Measurements from ENCODE around the gene TP53I13.

Gene TP53I13

DNA sequence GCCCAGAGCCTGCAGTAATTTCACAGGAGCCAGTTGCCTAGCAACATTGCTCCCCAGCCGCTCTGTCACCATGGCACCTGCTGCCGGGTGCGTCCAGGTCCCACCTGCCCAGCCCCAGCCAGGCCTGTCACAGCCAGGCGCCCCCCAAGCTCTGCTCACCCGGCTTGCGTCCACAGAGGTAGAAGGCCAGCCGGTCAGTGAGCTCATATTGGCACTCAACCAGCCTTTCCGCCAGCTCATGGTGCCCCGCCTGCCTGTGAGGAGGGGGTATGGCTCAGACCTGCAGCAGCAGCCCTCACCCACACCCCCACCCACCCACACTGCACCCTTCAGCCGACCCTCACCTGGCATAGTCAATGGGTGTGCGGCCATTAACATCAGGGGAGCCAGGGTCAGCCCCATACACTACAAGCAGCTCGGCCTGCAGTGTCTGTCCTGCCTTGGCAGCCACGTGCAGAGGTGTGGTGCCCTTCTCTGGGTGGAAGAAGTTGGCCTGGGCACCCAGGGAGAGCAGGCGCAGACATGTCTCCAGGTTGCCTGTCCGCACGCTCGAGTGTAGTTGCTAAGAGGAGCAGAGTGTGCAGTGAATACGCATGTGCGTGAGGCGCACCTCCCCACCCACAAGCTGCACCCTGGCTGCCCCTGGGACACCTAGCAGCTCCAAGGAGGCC lies 13.2 kb downstream of the TP53I13 start:
- Histone ChIP-seq H3K36me3 (ENCODE audit: control insufficient read depth, insufficient read depth, low read length) (peaks cover 12% of the 10 kb centered on the region; the same call in 1 of the 2 replicates), H3K27ac (ENCODE audit: low read length) (no peak overlapping the region), H3K4me1 (ENCODE audit: control insufficient read depth, insufficient read depth, low read length) (peaks cover 8% of the 10 kb centered on the region), H3K9me3 (ENCODE audit: control insufficient read depth, insufficient read depth, low read length) (no peaks in the 10 kb centered on the region), H3K27me3 (ENCODE audit: control insufficient read depth, insufficient read depth, low read length) (no peaks in the 10 kb centered on the region), H3K4me3 (ENCODE audit: low read length) (no peak overlapping the region)
- no peak for DNase-seq (ENCODE audit: low read depth, low spot score)
- no CpG with 5 or more reads among the region's 20 CpGs for WGBS (ENCODE audit: insufficient coverage, insufficient read length)

DNA sequence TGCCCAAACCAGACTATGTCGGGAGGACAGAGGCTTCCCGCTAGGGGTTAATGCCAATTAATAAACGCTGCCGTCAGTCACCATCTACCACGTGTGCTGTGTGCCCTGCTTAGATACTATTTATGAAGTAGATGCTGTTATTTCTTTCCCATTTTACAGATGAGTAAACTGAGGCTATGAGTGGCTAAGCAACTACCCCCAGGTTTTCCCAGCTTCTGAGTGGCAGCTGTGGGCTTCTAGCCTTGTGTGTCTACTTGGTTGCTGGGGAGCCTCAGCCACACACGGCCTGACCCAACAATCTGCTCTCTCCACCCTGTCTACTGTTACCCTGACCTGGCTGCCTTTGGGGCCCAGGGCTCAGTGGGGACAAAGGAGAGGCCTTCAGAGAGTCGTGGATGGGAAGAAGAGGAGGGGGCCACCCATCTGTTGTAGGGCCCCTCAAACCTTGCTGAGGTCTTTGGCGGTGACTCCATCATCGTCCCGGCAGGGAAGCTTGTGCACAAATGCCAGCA lies 13.8 kb downstream of the TP53I13 start:
- no peaks in the 10 kb centered on the region for H3K9me3 ChIP-seq (ENCODE audit: control insufficient read depth, insufficient read depth, low read length)
- WGBS (ENCODE audit: insufficient coverage, insufficient read length) = no CpG with 5 or more reads among the region's 10 CpGs
- H3K27me3 ChIP-seq (ENCODE audit: control insufficient read depth, insufficient read depth, low read length) = no peaks in the 10 kb centered on the region
- peaks cover 10% of the 10 kb centered on the region for H3K4me1 ChIP-seq (ENCODE audit: control insufficient read depth, insufficient read depth, low read length)
- no peak overlapping the region for H3K27ac ChIP-seq (ENCODE audit: low read length)
- DNase-seq (ENCODE audit: low read depth, low spot score) = no peak
- H3K4me3 ChIP-seq (ENCODE audit: low read length) = no peak overlapping the region
- H3K36me3 ChIP-seq (ENCODE audit: control insufficient read depth, insufficient read depth, low read length) = peaks cover 12% of the 10 kb centered on the region; the same call in 1 of the 2 replicates

- Histone ChIP-seq H3K36me3 (ENCODE audit: control insufficient read depth, insufficient read depth, low read length) (peaks cover 11% of the 10 kb centered on the region; the same call in 1 of the 2 replicates), H3K9me3 (ENCODE audit: control insufficient read depth, insufficient read depth, low read length) (no peaks in the 10 kb centered on the region), H3K4me3 (ENCODE audit: low read length) (no peak overlapping the region), H3K4me1 (ENCODE audit: control insufficient read depth, insufficient read depth, low read length) (peaks cover 10% of the 10 kb centered on the region), H3K27ac (ENCODE audit: low read length) (no peak overlapping the region), H3K27me3 (ENCODE audit: control insufficient read depth, insufficient read depth, low read length) (no peaks in the 10 kb centered on the region)
- DNase-seq (ENCODE audit: low read depth, low spot score) = no peak
- no CpG with 5 or more reads among the region's 13 CpGs for WGBS (ENCODE audit: insufficient coverage, insufficient read length)
These were observed 14.3 kb downstream of the TP53I13 start for GRCh38 chr17:29582772-29583171.

GRCh38 chr17:29583324-29584248 lies 15.1 kb downstream of the TP53I13 start:
- peaks cover 9% of the 10 kb centered on the region; the same call in 1 of the 2 replicates for H3K36me3 ChIP-seq (ENCODE audit: control insufficient read depth, insufficient read depth, low read length)
- no peaks in the 10 kb centered on the region for H3K9me3 ChIP-seq (ENCODE audit: control insufficient read depth, insufficient read depth, low read length)
- WGBS (ENCODE audit: insufficient coverage, insufficient read length) = no CpG with 5 or more reads among the region's 16 CpGs
- H3K4me3 ChIP-seq (ENCODE audit: low read length) = no peak overlapping the region; the same call in 1 of the 2 replicates
- DNase-seq (ENCODE audit: low read depth, low spot score) = no peak
- H3K27me3 ChIP-seq (ENCODE audit: control insufficient read depth, insufficient read depth, low read length) = no peaks in the 10 kb centered on the region
- H3K4me1 ChIP-seq (ENCODE audit: control insufficient read depth, insufficient read depth, low read length) = peaks cover 13% of the 10 kb centered on the region
- no peak overlapping the region for H3K27ac ChIP-seq (ENCODE audit: low read length)

- H3K27me3 ChIP-seq (ENCODE audit: control insufficient read depth, insufficient read depth, low read length) = no peaks in the 10 kb centered on the region
- no peaks in the 10 kb centered on the region for H3K9me3 ChIP-seq (ENCODE audit: control insufficient read depth, insufficient read depth, low read length)
- H3K27ac ChIP-seq (ENCODE audit: low read length) = no peak overlapping the region
- peaks cover 13% of the 10 kb centered on the region for H3K4me1 ChIP-seq (ENCODE audit: control insufficient read depth, insufficient read depth, low read length)
- no CpG with 5 or more reads among the region's 12 CpGs for WGBS (ENCODE audit: insufficient coverage, insufficient read length)
- H3K36me3 ChIP-seq (ENCODE audit: control insufficient read depth, insufficient read depth, low read length) = peaks cover 9% of the 10 kb centered on the region; the same call in 1 of the 2 replicates
- DNase-seq (ENCODE audit: low read depth, low spot score) = no peak
- no peak overlapping the region for H3K4me3 ChIP-seq (ENCODE audit: low read length)
These were observed 16.1 kb downstream of the TP53I13 start for GRCh38 chr17:29584452-29585079.

- no peak overlapping the region for H3K27ac ChIP-seq (ENCODE audit: low read length)
- no CpG with 5 or more reads among the region's 8 CpGs for WGBS (ENCODE audit: insufficient coverage, insufficient read length)
These were observed 16.7 kb downstream of the TP53I13 start for GRCh38 chr17:29585080-29585751.

DNA sequence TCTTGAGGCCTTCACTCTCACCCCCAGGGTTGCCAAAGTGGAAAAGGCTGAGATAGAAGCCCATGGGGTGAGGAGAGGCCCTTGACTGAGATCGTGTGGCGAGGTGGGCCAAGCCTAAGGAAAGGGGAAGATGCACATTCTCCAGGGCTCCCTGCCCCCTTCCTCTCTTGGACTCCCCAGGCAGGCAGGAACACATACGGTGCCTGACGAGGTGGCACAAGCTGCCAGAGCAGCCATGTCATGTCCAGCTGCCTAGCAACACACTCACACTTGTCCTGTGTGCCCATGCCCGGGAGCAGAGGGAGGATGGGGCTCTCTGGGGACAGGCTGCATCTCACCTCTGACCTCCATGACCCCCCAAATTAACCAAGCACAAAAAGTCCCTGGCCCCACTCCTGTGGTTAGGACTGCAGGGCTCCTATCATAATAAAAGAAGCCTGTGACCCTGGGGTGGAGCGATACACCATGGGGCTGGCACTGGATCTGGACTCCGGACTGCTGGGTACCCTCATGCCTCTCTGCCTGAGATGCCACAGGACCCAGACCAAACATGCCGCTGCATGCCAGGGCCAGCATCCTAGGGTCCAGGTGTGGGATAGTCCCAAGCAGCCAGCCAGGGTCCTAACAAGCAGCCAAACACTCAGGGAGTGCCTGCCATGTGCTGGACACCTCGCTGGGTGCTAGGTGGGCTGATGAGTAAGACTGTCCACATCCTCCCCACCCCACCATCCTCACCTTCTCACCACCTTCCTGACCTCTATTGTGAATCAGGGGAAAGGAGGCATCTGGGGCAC lies 18.4 kb downstream of the TP53I13 start:
- WGBS (ENCODE audit: insufficient coverage, insufficient read length) = no CpG with 5 or more reads among the region's 9 CpGs
- no peaks in the 10 kb centered on the region for H3K9me3 ChIP-seq (ENCODE audit: control insufficient read depth, insufficient read depth, low read length)
- H3K27me3 ChIP-seq (ENCODE audit: control insufficient read depth, insufficient read depth, low read length) = no peaks in the 10 kb centered on the region
- no peak overlapping the region for H3K27ac ChIP-seq (ENCODE audit: low read length)
- no peak overlapping the region for H3K4me3 ChIP-seq (ENCODE audit: low read length)
- H3K36me3 ChIP-seq (ENCODE audit: control insufficient read depth, insufficient read depth, low read length) = peaks cover 9% of the 10 kb centered on the region; the same call in 1 of the 2 replicates
- no peak for DNase-seq (ENCODE audit: low read depth, low spot score)
- peaks cover 19% of the 10 kb centered on the region for H3K4me1 ChIP-seq (ENCODE audit: control insufficient read depth, insufficient read depth, low read length)

More at GRCh38 chr17:29585080-29585751, 16.7 kb downstream of the TP53I13 start:
- DNase-seq (ENCODE audit: low read depth, low spot score) = no peak
- H3K4me3 ChIP-seq (ENCODE audit: low read length) = no peak overlapping the region
- no peaks in the 10 kb centered on the region for H3K9me3 ChIP-seq (ENCODE audit: control insufficient read depth, insufficient read depth, low read length)
- no peaks in the 10 kb centered on the region for H3K27me3 ChIP-seq (ENCODE audit: control insufficient read depth, insufficient read depth, low read length)
- peaks cover 9% of the 10 kb centered on the region; the same call in 1 of the 2 replicates for H3K36me3 ChIP-seq (ENCODE audit: control insufficient read depth, insufficient read depth, low read length)
- peaks cover 17% of the 10 kb centered on the region for H3K4me1 ChIP-seq (ENCODE audit: control insufficient read depth, insufficient read depth, low read length)

GRCh38 chr17:29587591-29587990 lies 19.1 kb downstream of the TP53I13 start:
- Histone ChIP-seq H3K36me3 (ENCODE audit: control insufficient read depth, insufficient read depth, low read length) (peaks cover 9% of the 10 kb centered on the region; the same call in 1 of the 2 replicates), H3K27me3 (ENCODE audit: control insufficient read depth, insufficient read depth, low read length) (no peaks in the 10 kb centered on the region), H3K4me3 (ENCODE audit: low read length) (no peak overlapping the region), H3K27ac (ENCODE audit: low read length) (no peak overlapping the region), H3K9me3 (ENCODE audit: control insufficient read depth, insufficient read depth, low read length) (no peaks in the 10 kb centered on the region), H3K4me1 (ENCODE audit: control insufficient read depth, insufficient read depth, low read length) (peaks cover 23% of the 10 kb centered on the region)
- WGBS (ENCODE audit: insufficient coverage, insufficient read length) = no CpG with 5 or more reads among the region's 6 CpGs
- DNase-seq (ENCODE audit: low read depth, low spot score) = no peak

GRCh38 chr17:29588017-29588561 lies 19.6 kb downstream of the TP53I13 start:
- Histone ChIP-seq H3K4me3 (ENCODE audit: low read length) (peak overlapping the region; percentile 71; the same call in 1 of the 2 replicates), H3K9me3 (ENCODE audit: control insufficient read depth, insufficient read depth, low read length) (no peaks in the 10 kb centered on the region), H3K27me3 (ENCODE audit: control insufficient read depth, insufficient read depth, low read length) (no peaks in the 10 kb centered on the region), H3K36me3 (ENCODE audit: control insufficient read depth, insufficient read depth, low read length) (peaks cover 5% of the 10 kb centered on the region; the same call in 1 of the 2 replicates), H3K27ac (ENCODE audit: low read length) (no peak overlapping the region), H3K4me1 (ENCODE audit: control insufficient read depth, insufficient read depth, low read length) (peaks cover 23% of the 10 kb centered on the region)
- no CpG with 5 or more reads among the region's 8 CpGs for WGBS (ENCODE audit: insufficient coverage, insufficient read length)
- no peak for DNase-seq (ENCODE audit: low read depth, low spot score)
